ENCODE results near the gene MARCHF6.

DNA sequence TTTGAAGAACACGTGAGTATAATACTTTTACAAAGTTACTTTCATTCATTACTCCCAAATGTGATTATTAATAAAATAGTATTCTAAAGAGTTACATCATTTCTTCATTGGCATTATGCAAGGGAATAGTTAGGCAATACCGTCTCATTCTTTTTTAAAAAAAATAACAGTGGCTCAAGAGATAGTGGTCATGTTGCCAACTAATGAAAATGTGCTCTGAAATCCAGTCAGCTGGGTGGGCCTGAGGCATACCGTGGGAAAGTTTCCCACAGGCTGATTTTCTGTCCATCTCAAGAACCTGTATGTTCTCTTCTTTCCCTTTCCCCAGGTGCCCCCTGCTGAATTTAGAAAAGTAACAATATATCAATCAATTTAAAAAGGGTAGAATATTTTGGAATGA, 47.3 kb downstream of the MARCHF6 start:
- TF ChIP-seq, protein P1, sequence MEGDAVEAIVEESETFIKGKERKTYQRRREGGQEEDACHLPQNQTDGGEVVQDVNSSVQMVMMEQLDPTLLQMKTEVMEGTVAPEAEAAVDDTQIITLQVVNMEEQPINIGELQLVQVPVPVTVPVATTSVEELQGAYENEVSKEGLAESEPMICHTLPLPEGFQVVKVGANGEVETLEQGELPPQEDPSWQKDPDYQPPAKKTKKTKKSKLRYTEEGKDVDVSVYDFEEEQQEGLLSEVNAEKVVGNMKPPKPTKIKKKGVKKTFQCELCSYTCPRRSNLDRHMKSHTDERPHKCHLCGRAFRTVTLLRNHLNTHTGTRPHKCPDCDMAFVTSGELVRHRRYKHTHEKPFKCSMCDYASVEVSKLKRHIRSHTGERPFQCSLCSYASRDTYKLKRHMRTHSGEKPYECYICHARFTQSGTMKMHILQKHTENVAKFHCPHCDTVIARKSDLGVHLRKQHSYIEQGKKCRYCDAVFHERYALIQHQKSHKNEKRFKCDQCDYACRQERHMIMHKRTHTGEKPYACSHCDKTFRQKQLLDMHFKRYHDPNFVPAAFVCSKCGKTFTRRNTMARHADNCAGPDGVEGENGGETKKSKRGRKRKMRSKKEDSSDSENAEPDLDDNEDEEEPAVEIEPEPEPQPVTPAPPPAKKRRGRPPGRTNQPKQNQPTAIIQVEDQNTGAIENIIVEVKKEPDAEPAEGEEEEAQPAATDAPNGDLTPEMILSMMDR (IDR thresholded peaks at IDR 0.05 in 8 of 11, conservative IDR thresholded peaks at IDR 0.05 in 3 of 11): no peak
- TF ChIP-seq POLR2A (IDR thresholded peaks at IDR 0.05): no peak
